ENCODE measurements around the gene SALL1. TPM values are rescaled to one million over a fixed set of nuclear protein-coding genes. Genes with fewer than 3 reads are reported as not detected.
A peak's percentile ranks its signal among the peaks of the same experiment; 100 is the strongest.

SALL1 gene
- total and polyA plus RNA-seq, 2 of the 4 experiments (the other 2 are of a cell fraction): 0.90 to 5.2 TPM

DNA sequence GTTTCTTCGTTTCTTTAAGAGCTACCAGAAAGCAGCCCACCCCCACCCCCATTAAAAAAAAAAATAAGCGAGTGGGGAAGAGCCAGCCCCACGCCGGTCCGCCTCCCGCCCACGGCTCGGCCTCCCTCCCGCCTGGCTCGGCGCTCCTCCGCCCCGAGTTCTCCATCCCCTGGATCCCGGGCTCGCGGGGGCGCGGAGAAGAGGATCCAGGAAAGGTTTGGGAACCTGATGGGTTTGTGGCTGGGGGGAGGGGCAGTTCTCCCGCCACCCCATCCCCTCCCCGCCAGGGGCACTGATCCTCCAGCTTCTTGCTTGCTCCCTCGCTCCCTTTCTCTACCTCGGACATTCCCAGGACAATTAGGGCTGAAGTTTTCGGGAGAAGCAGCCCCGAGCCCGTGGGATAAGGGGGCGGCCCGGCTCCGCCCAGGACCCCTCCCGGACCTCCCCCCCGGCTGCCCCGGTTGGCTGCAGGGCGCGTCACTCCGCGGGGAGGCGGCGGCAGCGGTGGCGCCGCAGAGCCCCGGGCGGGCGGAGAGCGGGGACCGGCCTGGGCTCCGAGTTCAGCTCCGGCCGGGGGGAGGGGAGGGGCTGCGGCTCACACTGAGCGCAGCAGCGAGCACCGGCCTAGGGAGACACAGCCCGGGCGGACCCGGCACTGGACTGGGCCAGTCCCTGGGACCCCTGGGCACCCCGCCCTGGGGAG lies 1.0 kb upstream of the SALL1 start:
- no peak overlapping the region for H2BK20ac ChIP-seq (ENCODE audit: low read depth, low read length)
- H2BK15ac ChIP-seq (ENCODE audit: low read depth, low read length): no peak overlapping the region
- in situ Hi-C loops (cut with MboI; ENCODE audit: low sequenced_read_pairs): no loop called here
- H4K91ac ChIP-seq (ENCODE audit: insufficient read depth, low read depth, low read length): peak overlapping the region; percentile 45; the same call in 1 of the 2 replicates
- ATAC-seq (ENCODE audit: low read depth) (peak; percentile 86), DNase-seq (peak; percentile 80)
- peak overlapping the region; percentile 68; the same call in 1 of the 2 replicates for H3K56ac ChIP-seq (ENCODE audit: extremely low read depth, insufficient read depth, low read length)
- 0 out of 2 replicates have a peak, but pooled peaks cover 5% of the 10 kb centered on the region for H4K20me1 ChIP-seq (ENCODE audit: insufficient read depth, low read length)
- H3K4me1 ChIP-seq (ENCODE audit: control insufficient read depth, insufficient read depth, low read length): peaks cover 7% of the 10 kb centered on the region
- H3K9ac ChIP-seq (ENCODE audit: low read depth, low read length): peak overlapping the region; percentile 88
- H2AK5ac ChIP-seq (ENCODE audit: low read depth, low read length): no peak overlapping the region
- peak overlapping the region; percentile 36 to 94; a peak in 2 of 4 replicates for H4K8ac ChIP-seq (ENCODE audit: low read depth in 2 of 2, low read length in 2 of 2)
- H3K4me2 ChIP-seq (ENCODE audit: low read depth, low read length): peak overlapping the region; percentile 59
- peaks cover 3% of the 10 kb centered on the region; the same call in 1 of the 2 replicates for H3K27me3 ChIP-seq (ENCODE audit: control insufficient read depth, insufficient read depth, low read length)
- 0 out of 2 replicates have a peak overlapping the region, but pooled peaks have one; percentile 41 for H2BK120ac ChIP-seq (ENCODE audit: low read depth, low read length)
- no CpG with 5 or more reads among the region's 56 CpGs for WGBS, 2 experiments (ENCODE audit: extremely low coverage in 2 of 2, insufficient read length in 1 of 2)
- H3K36me3 ChIP-seq (ENCODE audit: control insufficient read depth, insufficient read depth, low read length): no peaks in the 10 kb centered on the region
- peak overlapping the region; percentile 87 for H2AFZ ChIP-seq (replicated peaks; ENCODE audit: low read length, poor library complexity)
- H3K4ac ChIP-seq (ENCODE audit: low read depth, low read length): peak overlapping the region; percentile 67
- intact Hi-C loops (cut with micrococcal nuclease): loop anchor here (1.0 to 10.0 kb wide), 7 partner anchors 173 to 830 kb away; no protein-coding TSS in a partner anchor
- no peaks in the 10 kb centered on the region for H3K9me3 ChIP-seq (ENCODE audit: control insufficient read depth, insufficient read depth, low read length)
- peaks cover 8 to 20% of the 10 kb centered on the region in 2 experiments; a peak in 1 of 4 replicates for H3K79me1 ChIP-seq (ENCODE audit: low read depth in 1 of 2, low read length in 2 of 2)
- ChIA-PET CTCF (interaction anchor here (0.6 to 1.0 kb wide), 2 partner anchors 112 to 247 kb away, joined by 3 read pairs; no protein-coding TSS in a partner anchor), POLR2A (ENCODE audit: unreplicated experiment) (interaction anchor here (0.6 kb wide), 1 partner anchor 62 kb away, joined by 10 read pairs; no protein-coding TSS in a partner anchor)
- H4K5ac ChIP-seq (ENCODE audit: low read depth, low read length): no peak overlapping the region
- peak overlapping the region; percentile 80; the same call in 1 of the 2 replicates for H3K23ac ChIP-seq (ENCODE audit: low read depth, low read length)
- peak overlapping the region; percentile 80; the same call in 1 of the 2 replicates for H3K14ac ChIP-seq (replicated peaks; ENCODE audit: low read depth, low read length)
- peak overlapping the region; percentile 94 for H3K27ac ChIP-seq (ENCODE audit: insufficient read depth, low read length)
- peak overlapping the region; percentile 79 for H2BK5ac ChIP-seq (ENCODE audit: low read depth, low read length, poor library complexity, severe bottlenecking)
- TF ChIP-seq CHD1 (IDR thresholded peaks at IDR 0.05; ENCODE audit: low read depth, low read length) (no peak), RAD21 (IDR thresholded peaks at IDR 0.05; ENCODE audit: low read length) (no peak), FOS (IDR thresholded peaks at IDR 0.05; ENCODE audit: low read depth, low read length) (peak; percentile 32; the same call in 1 of the 2 replicates), MXI1 (IDR thresholded peaks at IDR 0.05; ENCODE audit: borderline replicate concordance, low read depth, low read length) (no peak), MAZ (IDR thresholded peaks at IDR 0.05; ENCODE audit: borderline replicate concordance, low read depth, low read length) (peak; percentile 96)
- no peak overlapping the region; the same call in 1 of the 2 replicates for H3K18ac ChIP-seq (ENCODE audit: low read depth, low read length)
- no TSS peak for BruUV-seq (replicated peaks)
- peak overlapping the region; percentile 89 for H3K4me3 ChIP-seq (ENCODE audit: insufficient read depth, low read depth, low read length)
- no peaks in the 10 kb centered on the region for H3K9me1 ChIP-seq (ENCODE audit: insufficient read depth, low read length)
- dilution Hi-C loops (cut with HindIII; ENCODE audit: low sequenced_read_pairs, unreplicated experiment): no loop called here
- H2AK9ac ChIP-seq (replicated peaks; ENCODE audit: low read depth, low read length, poor library complexity): peak overlapping the region; percentile 85
